ENCODE data around the gene KCNK15.

GRCh38 chr20:44796311-44796710 lies 50.6 kb downstream of the KCNK15 start:
- TF ChIP-seq CTCF (IDR thresholded peaks at IDR 0.05) (no peak), POLR2A (IDR thresholded peaks at IDR 0.05) (no peak)

Data from testis (tissue), 2 donors.